H1 (cell line): ENCODE data around the gene CRNN. TPM values are rescaled to one million over a fixed set of nuclear protein-coding genes. Genes with fewer than 3 reads are reported as not detected.

Experiments
- CTCF ChIA-PET: fragments of 300-600 bp; sonication (Branson Sonifier 250); formaldehyde crosslinking; loops from one replicate; lab custom pipeline; 2021; ENCODE audit not compliant: partially characterized antibody; lab: Charles Lee
- POLR2A ChIA-PET: fragments of 300-600 bp; sonication (Branson Sonifier 250); formaldehyde crosslinking; loops from one replicate; lab custom pipeline; 2021; ENCODE audit warnings: inconsistent platforms; ENCODE audit not compliant: partially characterized antibody; lab: Charles Lee
- DNase-seq, 2 experiments: peaks; one replicate each; pipeline versions ENCODE4 v3.0.0 to v3.0.0-alpha.2; 2010 to 2022; ENCODE audit warnings: low spot score in 2 of 2, low read depth in 1 of 2, mixed read lengths in 1 of 2
- FAIRE-seq: peaks from 2 replicates; lab custom pipeline; 2011; peaks lifted over from hg19 to GRCh38; lab: Jason Lieb, UNC
- H2AFZ ChIP-seq: 2 replicates; pipeline ENCODE4 v1.8.1; 2012; ENCODE audit warnings: low read length, inconsistent platforms
- H2AK5ac ChIP-seq: 2 replicates; pipeline ENCODE4 v1.6.1; 2013; ENCODE audit warnings: low read depth, low read length
- H2BK120ac ChIP-seq: replicated peaks from 2 replicates; pipeline ENCODE3; 2013; ENCODE audit warnings: low read depth, low read length, inconsistent platforms
- H2BK12ac ChIP-seq: 2 replicates; pipeline ENCODE4 v1.6.1; 2013; ENCODE audit warnings: low read depth, low read length
- H2BK15ac ChIP-seq: 2 replicates; pipeline ENCODE4 v1.6.1; 2013; ENCODE audit warnings: low read length
- H2BK20ac ChIP-seq: 2 replicates; pipeline ENCODE4 v1.6.1; 2013; ENCODE audit warnings: low read length
- H2BK5ac ChIP-seq: 2 replicates; pipeline ENCODE4 v1.6.1; 2013; ENCODE audit warnings: low read depth, low read length
- H3K14ac ChIP-seq: 2 replicates; pipeline ENCODE4 v1.6.1; 2013; ENCODE audit warnings: inconsistent platforms; ENCODE audit not compliant: insufficient read length
- H3K18ac ChIP-seq: 2 replicates; pipeline ENCODE4 v1.6.1; 2013; ENCODE audit warnings: low read length; ENCODE audit errors: extremely low read depth
- H3K23ac ChIP-seq: 2 replicates; pipeline ENCODE4 v1.6.1; 2013; ENCODE audit warnings: inconsistent platforms; ENCODE audit not compliant: insufficient read length
- H3K23me2 ChIP-seq: 2 replicates; pipeline ENCODE4 v1.6.1; 2013; ENCODE audit warnings: low read depth, low read length
- H3K27ac ChIP-seq: 2 replicates; pipeline ENCODE4 v1.6.1; 2011; ENCODE audit warnings: low read depth, low read length, inconsistent platforms
- H3K27me3 ChIP-seq, 4 experiments: replicated peaks in 1 of 4; 1 replicate in 1 of 4; 2 replicates in 3 of 4; pipeline versions ENCODE4 v1.6.1 to v1.8.1; 2011 to 2013; ENCODE audit warnings: low read length in 3 of 4, mild to moderate bottlenecking in 3 of 4, inconsistent platforms in 2 of 4, mixed read lengths in 2 of 4, moderate library complexity in 1 of 4; ENCODE audit not compliant: control insufficient read depth in 3 of 4, insufficient read depth in 3 of 4; ENCODE audit errors: extremely low read depth in 1 of 4
- H3K36me3 ChIP-seq, 4 experiments: 2 replicates each; pipeline versions ENCODE4 v1.6.1 to v1.8.1; 2011 to 2013; ENCODE audit warnings: mild to moderate bottlenecking in 4 of 4, low read length in 3 of 4, moderate library complexity in 2 of 4, control low read depth in 1 of 4, inconsistent platforms in 1 of 4; ENCODE audit not compliant: insufficient read depth in 4 of 4, control insufficient read depth in 2 of 4
- H3K4ac ChIP-seq: replicated peaks from 2 replicates; pipeline ENCODE3; 2013; ENCODE audit warnings: low read length, low read depth, mixed read lengths, inconsistent platforms; ENCODE audit not compliant: insufficient read length
- H3K4me1 ChIP-seq, 4 experiments: replicated peaks in 1 of 4; 1 replicate in 1 of 4; 2 replicates in 3 of 4; pipeline versions ENCODE4 v1.6.1 to v1.8.1; 2011 to 2013; ENCODE audit warnings: low read length in 3 of 4, inconsistent platforms in 2 of 4, mixed read lengths in 1 of 4; ENCODE audit not compliant: insufficient read depth in 4 of 4, control insufficient read depth in 3 of 4
- H3K4me2 ChIP-seq, 2 experiments: 2 replicates each; pipeline versions ENCODE4 v1.6.1 to v1.8.1; 2011 to 2013; ENCODE audit warnings: low read depth in 2 of 2, low read length in 2 of 2, control low read depth in 1 of 2, inconsistent platforms in 1 of 2, mild to moderate bottlenecking in 1 of 2; ENCODE audit not compliant: insufficient read depth in 1 of 2
- H3K4me3 ChIP-seq, 4 experiments: fragments of 200-600, 300-600 bp in 1 of 4; sonication (generic), shearing (Covaris generic), sonication (Bioruptor Twin) in 1 of 4; 2 replicates each; pipeline versions ENCODE4 v1.5.1 to v1.8.1; 2011 to 2016; ENCODE audit warnings: low read length in 4 of 4, low read depth in 3 of 4, control low read depth in 2 of 4, inconsistent platforms in 2 of 4, mild to moderate bottlenecking in 2 of 4, mixed read lengths in 1 of 4, moderate library complexity in 1 of 4; ENCODE audit not compliant: insufficient read depth in 2 of 4; ENCODE audit errors: extremely low read depth in 1 of 4
- H3K56ac ChIP-seq: replicated peaks from 2 replicates; pipeline ENCODE3; 2013; ENCODE audit warnings: low read depth, mild to moderate bottlenecking, mixed read lengths, low read length, inconsistent platforms; ENCODE audit not compliant: insufficient read length
- H3K79me1 ChIP-seq: 2 replicates; pipeline ENCODE4 v1.6.1; 2013; ENCODE audit warnings: low read depth, low read length, control low read depth
- H3K79me2 ChIP-seq, 2 experiments: 2 replicates each; pipeline versions ENCODE4 v1.6.1 to v1.8.1; 2012 to 2013; ENCODE audit warnings: low read length in 2 of 2, mild to moderate bottlenecking in 2 of 2, inconsistent platforms in 1 of 2; ENCODE audit not compliant: insufficient read depth in 2 of 2, control insufficient read depth in 1 of 2
- H3K9ac ChIP-seq, 4 experiments: replicated peaks in 1 of 4; 1 replicate in 1 of 4; 2 replicates in 3 of 4; pipeline versions ENCODE4 v1.6.1 to v1.8.1; 2011 to 2013; ENCODE audit warnings: low read depth in 3 of 4, low read length in 3 of 4, control low read depth in 2 of 4, mild to moderate bottlenecking in 2 of 4, moderate library complexity in 2 of 4, inconsistent platforms in 1 of 4; ENCODE audit errors: extremely low read depth in 1 of 4
- H3K9me3 ChIP-seq, 2 experiments: 2 replicates each; pipeline versions ENCODE4 v1.6.1 to v1.8.1; 2012 to 2013; ENCODE audit warnings: mild to moderate bottlenecking in 2 of 2, moderate library complexity in 2 of 2, control low read depth in 1 of 2, inconsistent platforms in 1 of 2, low read depth in 1 of 2, low read length in 1 of 2, mixed read lengths in 1 of 2; ENCODE audit not compliant: insufficient read depth in 2 of 2
- H4K20me1 ChIP-seq, 2 experiments: replicated peaks in 1 of 2; 2 replicates each; pipeline versions ENCODE3 to v1.8.1; 2011 to 2013; ENCODE audit warnings: inconsistent platforms in 2 of 2, low read length in 2 of 2, mild to moderate bottlenecking in 1 of 2; ENCODE audit not compliant: insufficient read depth in 2 of 2, control insufficient read depth in 1 of 2
- H4K5ac ChIP-seq: 2 replicates; pipeline ENCODE4 v1.6.1; 2013; ENCODE audit warnings: low read length, low read depth, mixed read lengths, inconsistent platforms; ENCODE audit not compliant: insufficient read length
- H4K8ac ChIP-seq: 2 replicates; pipeline ENCODE4 v1.8.0; 2013; ENCODE audit warnings: mild to moderate bottlenecking, moderate library complexity, low read length, inconsistent platforms; ENCODE audit not compliant: insufficient read depth; ENCODE audit errors: extremely low read depth
- H4K91ac ChIP-seq: replicated peaks from 2 replicates; pipeline ENCODE3; 2013; ENCODE audit warnings: low read length, mixed read lengths, inconsistent platforms; ENCODE audit not compliant: insufficient read length
- HDAC6 ChIP-seq: IDR thresholded peaks from one replicate; pipeline ENCODE4 v1.7.1; 2012; ENCODE audit warnings: low read depth, mild to moderate bottlenecking, inconsistent platforms, low read length, moderate library complexity
- KDM5A ChIP-seq: fragments of 200-600 bp; IDR thresholded peaks from 2 replicates; pipeline ENCODE4 v1.7.1; 2012; ENCODE audit warnings: mild to moderate bottlenecking, low read length, inconsistent platforms, mixed read lengths
- SP4 ChIP-seq: IDR thresholded peaks from 2 replicates; pipeline ENCODE4 v1.6.1; 2012; ENCODE audit warnings: low read length, inconsistent platforms
- WGBS, 2 experiments: shearing (Covaris generic) in 1 of 2; methylation state at CpG; one replicate each; pipeline versions ENCODE4 v1.1.6 to v1.1.7; 2013 to 2015; ENCODE audit warnings: low lambda C conversion rate in 2 of 2, mixed read lengths in 2 of 2, inconsistent platforms in 1 of 2, low coverage in 1 of 2, missing lambda C conversion rate in 1 of 2; ENCODE audit not compliant: insufficient replicate concordance in 2 of 2, insufficient coverage in 1 of 2, insufficient read length in 1 of 2; ENCODE audit errors: extremely low coverage in 1 of 2, missing lambda C conversion rate in 1 of 2; 5-methylcytosine and 5-hydroxymethylcytosine counted together
- polyA plus RNA-seq, 7 experiments: library from polyadenylated mRNA; depleted of rRNA in 3 of 7; stranded (reverse) in 5 of 7; unstranded in 2 of 7; fragments of >200 nt in 5 of 7; fragments of 200-250 nt in 2 of 7; gene quantifications; 1 replicate in 5 of 7; 2 replicates in 1 of 7; 4 replicates in 1 of 7; pipeline versions ENCODE4 v1.2.1 to v1.2.3, GENCODE V29; 2011 to 2013; ENCODE audit warnings: missing spikeins in 2 of 7, mixed read lengths in 2 of 7
- total RNA-seq: library from RNA; stranded (reverse); fragmentation: NEBNext Ultra II Directional; extraction: Animal tissue kit (Norgen Biotek cat#: 25700); gene quantifications from 2 replicates; pipeline ENCODE4 v1.2.1, GENCODE V29; 2021

Gene CRNN
- total and polyA plus RNA-seq, 2 of the 8 experiments (the other 6 are each of a cell fraction or from before 2014, with no cell fraction given) = not detected

DNA sequence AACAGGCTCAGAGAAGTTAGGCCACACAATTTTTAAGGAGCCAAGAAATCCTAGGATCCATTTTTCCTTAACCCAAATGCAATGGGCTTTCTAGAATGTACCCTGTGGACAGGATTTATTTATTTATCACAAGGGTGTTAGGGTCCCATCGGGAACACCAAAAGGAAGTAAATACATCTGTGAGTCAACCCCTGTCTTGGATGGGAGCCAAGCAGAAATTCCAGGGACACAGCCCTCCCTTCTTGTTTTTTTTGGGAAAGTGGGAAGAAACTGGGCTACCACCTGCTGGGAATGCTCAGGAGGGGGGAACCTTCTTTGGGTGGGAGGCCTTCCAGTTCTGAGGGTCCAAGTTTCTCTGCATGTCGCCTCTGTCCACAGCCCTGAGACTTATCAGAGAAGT, 1.3 kb downstream of the CRNN start:
- H3K9me3 ChIP-seq = peaks cover 77 to 88% of the 10 kb centered on the region in 2 experiments
- POLR2A ChIA-PET = no interaction called here
- no peak overlapping the region for H4K91ac ChIP-seq
- no peaks in the 10 kb centered on the region for H3K4me1 ChIP-seq
- no peak overlapping the region for H3K9ac ChIP-seq
- no peak overlapping the region for H3K14ac ChIP-seq
- no peak overlapping the region for H3K23ac ChIP-seq
- no peaks in the 10 kb centered on the region for H4K20me1 ChIP-seq
- H2BK20ac ChIP-seq = no peak overlapping the region
- no peak overlapping the region for H2BK15ac ChIP-seq
- no peak overlapping the region for H4K8ac ChIP-seq
- no peaks in the 10 kb centered on the region for H3K27me3 ChIP-seq
- H3K36me3 ChIP-seq = no peaks in the 10 kb centered on the region
- no peak overlapping the region for H2AFZ ChIP-seq
- CTCF ChIA-PET = interaction anchor here (0.6 kb wide), 1 partner anchor 241 kb away, joined by 3 read pairs; no protein-coding TSS in a partner anchor
- DNase-seq = no peak
- H3K27ac ChIP-seq = no peak overlapping the region
- H3K56ac ChIP-seq = no peak overlapping the region
- no peak overlapping the region for H3K4me2 ChIP-seq
- no peak overlapping the region for H2BK120ac ChIP-seq
- no peak for FAIRE-seq
- H2BK12ac ChIP-seq = no peak overlapping the region
- no peak overlapping the region for H2AK5ac ChIP-seq
- H4K5ac ChIP-seq = no peak overlapping the region
- no peaks in the 10 kb centered on the region for H3K23me2 ChIP-seq
- H2BK5ac ChIP-seq = no peak overlapping the region
- H3K4me3 ChIP-seq = no peak overlapping the region
- H3K79me2 ChIP-seq = no peaks in the 10 kb centered on the region
- H3K18ac ChIP-seq = no peak overlapping the region
- WGBS, 2 experiments = 44% methylated on average over 2 of the region's 2 CpGs; no CpG with 5 or more reads in 1 of the 2 experiments
- H3K79me1 ChIP-seq = no peaks in the 10 kb centered on the region; the same call in 1 of the 2 replicates
- H3K4ac ChIP-seq = no peak overlapping the region
- TF ChIP-seq HDAC6 (no peak), KDM5A (no peak), SP4 (no peak)
